ENCODE results near the gene GLI3.
A peak's percentile ranks its signal among the peaks of the same experiment; 100 is the strongest.

GLI3 gene

GRCh38 chr7:42071372-42072261 is 165.4 kb downstream of the GLI3 start:
- FAIRE-seq: no peak

- FAIRE-seq: no peak
Observed at GRCh38 chr7:42070068-42070467, 166.9 kb downstream of the GLI3 start.

GRCh38 chr7:42069590-42069989 is 167.4 kb downstream of the GLI3 start:
- no peak for FAIRE-seq

GRCh38 chr7:42068554-42069280 is 168.3 kb downstream of the GLI3 start:
- no peak for FAIRE-seq

GRCh38 chr7:42065942-42066341 is 171.1 kb downstream of the GLI3 start:
- no peak for FAIRE-seq

GRCh38 chr7:42065015-42065414 is 172.0 kb downstream of the GLI3 start:
- no peak for FAIRE-seq

GRCh38 chr7:42064534-42064933 is 172.5 kb downstream of the GLI3 start:
- FAIRE-seq: no peak

- FAIRE-seq: peak; percentile 81
Observed at GRCh38 chr7:42059275-42059674, 177.7 kb downstream of the GLI3 start.

GRCh38 chr7:42057331-42057730 is 179.7 kb downstream of the GLI3 start:
- FAIRE-seq: no peak

GRCh38 chr7:42055171-42055570 is 181.8 kb downstream of the GLI3 start:
- no peak for FAIRE-seq

GRCh38 chr7:42053834-42054233 is 183.2 kb downstream of the GLI3 start:
- no peak for FAIRE-seq

GRCh38 chr7:42049761-42050160 is 187.2 kb downstream of the GLI3 start:
- FAIRE-seq: no peak

GRCh38 chr7:42046483-42046882 is 190.5 kb downstream of the GLI3 start:
- no peak for FAIRE-seq

- FAIRE-seq: no peak
Observed at GRCh38 chr7:42045961-42046360, 191.0 kb downstream of the GLI3 start.

- FAIRE-seq: no peak
Observed at GRCh38 chr7:42039921-42040320, 197.1 kb downstream of the GLI3 start.

GRCh38 chr7:42035210-42035609 is 201.8 kb downstream of the GLI3 start:
- FAIRE-seq: no peak

GRCh38 chr7:42033480-42033879 is 203.5 kb downstream of the GLI3 start:
- no peak for FAIRE-seq

- no peak for FAIRE-seq
Observed at GRCh38 chr7:42029405-42029804, 207.6 kb downstream of the GLI3 start.

GRCh38 chr7:42027521-42027920 is 209.5 kb downstream of the GLI3 start:
- no peak for FAIRE-seq

GRCh38 chr7:42026622-42027197 is 210.3 kb downstream of the GLI3 start:
- no peak for FAIRE-seq

- no peak for FAIRE-seq
Observed at GRCh38 chr7:42025635-42026375, 211.2 kb downstream of the GLI3 start.

GRCh38 chr7:42024537-42024936 is 212.5 kb downstream of the GLI3 start:
- no peak for FAIRE-seq

GRCh38 chr7:42023262-42023661 is 213.7 kb downstream of the GLI3 start:
- no peak for FAIRE-seq

Data from endometrium (tissue), 2 donors.